ENCODE results near the gene COX4I2.
"Not testable (repeated sequence)": the region's sequence is repeated elsewhere in the genome, so short reads cannot be mapped to it uniquely, and the experiment has no call there.

Gene COX4I2

GRCh38 chr20:31607640-31608250 is 30.0 kb upstream of the COX4I2 start:
- DNase-seq = no peak
- Histone ChIP-seq H3K27ac (ENCODE audit: insufficient read depth, low read length, poor library complexity, severe bottlenecking) (no peak overlapping the region), H3K36me3 (ENCODE audit: control insufficient read depth, insufficient read depth, low read length) (no peaks in the 10 kb centered on the region), H3K27me3 (replicated peaks; ENCODE audit: control insufficient read depth, insufficient read depth, low read length, poor library complexity, severe bottlenecking) (peaks cover 25% of the 10 kb centered on the region), H3K4me3 (ENCODE audit: insufficient read depth, low read depth, low read length, poor library complexity, severe bottlenecking) (no peak overlapping the region), H3K4me1 (ENCODE audit: control insufficient read depth, insufficient read depth, low read length, poor library complexity, severe bottlenecking) (peaks cover 20% of the 10 kb centered on the region), H3K9me3 (ENCODE audit: control insufficient read depth, low read length) (no peaks in the 10 kb centered on the region)

GRCh38 chr20:31608251-31608945 is 29.3 kb upstream of the COX4I2 start:
- H3K9me3 ChIP-seq (ENCODE audit: control insufficient read depth, low read length) = no peaks in the 10 kb centered on the region
- H3K27me3 ChIP-seq (replicated peaks; ENCODE audit: control insufficient read depth, insufficient read depth, low read length, poor library complexity, severe bottlenecking) = peaks cover 24% of the 10 kb centered on the region
- DNase-seq = no peak
- no peak overlapping the region for H3K27ac ChIP-seq (ENCODE audit: insufficient read depth, low read length, poor library complexity, severe bottlenecking)
- no peak overlapping the region for H3K4me3 ChIP-seq (ENCODE audit: insufficient read depth, low read depth, low read length, poor library complexity, severe bottlenecking)
- H3K4me1 ChIP-seq (ENCODE audit: control insufficient read depth, insufficient read depth, low read length, poor library complexity, severe bottlenecking) = peaks cover 18% of the 10 kb centered on the region
- H3K36me3 ChIP-seq (ENCODE audit: control insufficient read depth, insufficient read depth, low read length) = no peaks in the 10 kb centered on the region

GRCh38 chr20:31612271-31612640 is 25.5 kb upstream of the COX4I2 start:
- not testable (repeated sequence) for DNase-seq; H3K36me3 ChIP-seq (ENCODE audit: control insufficient read depth, insufficient read depth, low read length); H3K9me3 ChIP-seq (ENCODE audit: control insufficient read depth, low read length); H3K4me1 ChIP-seq (ENCODE audit: control insufficient read depth, insufficient read depth, low read length, poor library complexity, severe bottlenecking); H3K27ac ChIP-seq (ENCODE audit: insufficient read depth, low read length, poor library complexity, severe bottlenecking); H3K4me3 ChIP-seq (ENCODE audit: insufficient read depth, low read depth, low read length, poor library complexity, severe bottlenecking)
- H3K27me3 ChIP-seq (replicated peaks; ENCODE audit: control insufficient read depth, insufficient read depth, low read length, poor library complexity, severe bottlenecking) = peaks cover 12% of the 10 kb centered on the region

- no peaks in the 10 kb centered on the region for H3K27me3 ChIP-seq (replicated peaks; ENCODE audit: control insufficient read depth, insufficient read depth, low read length, poor library complexity, severe bottlenecking)
- H3K27ac ChIP-seq (ENCODE audit: insufficient read depth, low read length, poor library complexity, severe bottlenecking) = no peak overlapping the region
- no peak overlapping the region for H3K4me3 ChIP-seq (ENCODE audit: insufficient read depth, low read depth, low read length, poor library complexity, severe bottlenecking)
- no peaks in the 10 kb centered on the region for H3K36me3 ChIP-seq (ENCODE audit: control insufficient read depth, insufficient read depth, low read length)
- peaks cover 3% of the 10 kb centered on the region for H3K4me1 ChIP-seq (ENCODE audit: control insufficient read depth, insufficient read depth, low read length, poor library complexity, severe bottlenecking)
- H3K9me3 ChIP-seq (ENCODE audit: control insufficient read depth, low read length) = no peaks in the 10 kb centered on the region
- DNase-seq = no peak
Observed at GRCh38 chr20:31615416-31615815, 22.3 kb upstream of the COX4I2 start.

- Histone ChIP-seq H3K4me3 (ENCODE audit: insufficient read depth, low read depth, low read length, poor library complexity, severe bottlenecking) (no peak overlapping the region), H3K9me3 (ENCODE audit: control insufficient read depth, low read length) (no peaks in the 10 kb centered on the region), H3K4me1 (ENCODE audit: control insufficient read depth, insufficient read depth, low read length, poor library complexity, severe bottlenecking) (peaks cover 3% of the 10 kb centered on the region), H3K36me3 (ENCODE audit: control insufficient read depth, insufficient read depth, low read length) (no peaks in the 10 kb centered on the region), H3K27ac (ENCODE audit: insufficient read depth, low read length, poor library complexity, severe bottlenecking) (no peak overlapping the region), H3K27me3 (replicated peaks; ENCODE audit: control insufficient read depth, insufficient read depth, low read length, poor library complexity, severe bottlenecking) (no peaks in the 10 kb centered on the region)
- no peak for DNase-seq
Observed at GRCh38 chr20:31617432-31618104, 20.1 kb upstream of the COX4I2 start.

- H3K36me3 ChIP-seq (ENCODE audit: control insufficient read depth, insufficient read depth, low read length) = no peaks in the 10 kb centered on the region
- no peak for DNase-seq
- no peaks in the 10 kb centered on the region for H3K9me3 ChIP-seq (ENCODE audit: control insufficient read depth, low read length)
- no peak overlapping the region for H3K4me3 ChIP-seq (ENCODE audit: insufficient read depth, low read depth, low read length, poor library complexity, severe bottlenecking)
- no peaks in the 10 kb centered on the region for H3K4me1 ChIP-seq (ENCODE audit: control insufficient read depth, insufficient read depth, low read length, poor library complexity, severe bottlenecking)
- H3K27ac ChIP-seq (ENCODE audit: insufficient read depth, low read length, poor library complexity, severe bottlenecking) = no peak overlapping the region
- H3K27me3 ChIP-seq (replicated peaks; ENCODE audit: control insufficient read depth, insufficient read depth, low read length, poor library complexity, severe bottlenecking) = no peaks in the 10 kb centered on the region
Observed at GRCh38 chr20:31620246-31620645, 17.5 kb upstream of the COX4I2 start.

- H3K4me1 ChIP-seq (ENCODE audit: control insufficient read depth, insufficient read depth, low read length, poor library complexity, severe bottlenecking); H3K4me3 ChIP-seq (ENCODE audit: insufficient read depth, low read depth, low read length, poor library complexity, severe bottlenecking); H3K9me3 ChIP-seq (ENCODE audit: control insufficient read depth, low read length); DNase-seq; H3K36me3 ChIP-seq (ENCODE audit: control insufficient read depth, insufficient read depth, low read length); H3K27me3 ChIP-seq (replicated peaks; ENCODE audit: control insufficient read depth, insufficient read depth, low read length, poor library complexity, severe bottlenecking); H3K27ac ChIP-seq (ENCODE audit: insufficient read depth, low read length, poor library complexity, severe bottlenecking): not testable (repeated sequence)
Observed at GRCh38 chr20:31623123-31623505, 14.6 kb upstream of the COX4I2 start.

- H3K4me3 ChIP-seq (ENCODE audit: insufficient read depth, low read depth, low read length, poor library complexity, severe bottlenecking); DNase-seq; H3K27ac ChIP-seq (ENCODE audit: insufficient read depth, low read length, poor library complexity, severe bottlenecking); H3K9me3 ChIP-seq (ENCODE audit: control insufficient read depth, low read length); H3K27me3 ChIP-seq (replicated peaks; ENCODE audit: control insufficient read depth, insufficient read depth, low read length, poor library complexity, severe bottlenecking); H3K36me3 ChIP-seq (ENCODE audit: control insufficient read depth, insufficient read depth, low read length); H3K4me1 ChIP-seq (ENCODE audit: control insufficient read depth, insufficient read depth, low read length, poor library complexity, severe bottlenecking): not testable (repeated sequence)
Observed at GRCh38 chr20:31626534-31626933, 11.2 kb upstream of the COX4I2 start.

GRCh38 chr20:31628057-31628456 is 9.7 kb upstream of the COX4I2 start:
- H3K36me3 ChIP-seq (ENCODE audit: control insufficient read depth, insufficient read depth, low read length); H3K27me3 ChIP-seq (replicated peaks; ENCODE audit: control insufficient read depth, insufficient read depth, low read length, poor library complexity, severe bottlenecking); H3K27ac ChIP-seq (ENCODE audit: insufficient read depth, low read length, poor library complexity, severe bottlenecking); DNase-seq; H3K9me3 ChIP-seq (ENCODE audit: control insufficient read depth, low read length); H3K4me1 ChIP-seq (ENCODE audit: control insufficient read depth, insufficient read depth, low read length, poor library complexity, severe bottlenecking); H3K4me3 ChIP-seq (ENCODE audit: insufficient read depth, low read depth, low read length, poor library complexity, severe bottlenecking): not testable (repeated sequence)

- Histone ChIP-seq H3K27me3 (replicated peaks; ENCODE audit: control insufficient read depth, insufficient read depth, low read length, poor library complexity, severe bottlenecking) (no peaks in the 10 kb centered on the region), H3K36me3 (ENCODE audit: control insufficient read depth, insufficient read depth, low read length) (no peaks in the 10 kb centered on the region), H3K9me3 (ENCODE audit: control insufficient read depth, low read length) (no peaks in the 10 kb centered on the region), H3K4me3 (ENCODE audit: insufficient read depth, low read depth, low read length, poor library complexity, severe bottlenecking) (no peak overlapping the region), H3K4me1 (ENCODE audit: control insufficient read depth, insufficient read depth, low read length, poor library complexity, severe bottlenecking) (no peaks in the 10 kb centered on the region), H3K27ac (ENCODE audit: insufficient read depth, low read length, poor library complexity, severe bottlenecking) (no peak overlapping the region)
- DNase-seq = no peak
Observed at GRCh38 chr20:31630187-31630790, 7.4 kb upstream of the COX4I2 start.

Data from effector memory CD4-positive, alpha-beta T cell (primary cell).